Neural progenitor cell (in vitro differentiated cells): ENCODE data around the gene ASIC2.

Source experiments
- CTCF ChIP-seq: fragments of 200-600 bp; sonication (generic); IDR thresholded peaks from 2 replicates; pipeline ENCODE4 v1.5.1; 2017; ENCODE audit warnings: antibody characterized with exemption, mild to moderate bottlenecking
- EZH2phosphoT487 ChIP-seq: fragments of 200-600 bp; sonication (generic); IDR thresholded peaks from 2 replicates; pipeline ENCODE4 v1.6.1; 2017; ENCODE audit warnings: antibody characterized with exemption

- TF ChIP-seq CTCF (no peak), EZH2phosphoT487 (no peak)
Observed at GRCh38 chr17:33167736-33168135, 125.4 kb downstream of the ASIC2 start.
